GM18867 (cell line): ENCODE results near the gene EPS8.

Source experiments
- ATAC-seq: cut with Tn5 transposase; IDR thresholded peaks from one replicate; pipeline ENCODE4 v1.9.1; 2021; ENCODE audit warnings: mild to moderate bottlenecking, moderate library complexity; ENCODE audit not compliant: unreplicated experiment

EPS8 gene

DNA sequence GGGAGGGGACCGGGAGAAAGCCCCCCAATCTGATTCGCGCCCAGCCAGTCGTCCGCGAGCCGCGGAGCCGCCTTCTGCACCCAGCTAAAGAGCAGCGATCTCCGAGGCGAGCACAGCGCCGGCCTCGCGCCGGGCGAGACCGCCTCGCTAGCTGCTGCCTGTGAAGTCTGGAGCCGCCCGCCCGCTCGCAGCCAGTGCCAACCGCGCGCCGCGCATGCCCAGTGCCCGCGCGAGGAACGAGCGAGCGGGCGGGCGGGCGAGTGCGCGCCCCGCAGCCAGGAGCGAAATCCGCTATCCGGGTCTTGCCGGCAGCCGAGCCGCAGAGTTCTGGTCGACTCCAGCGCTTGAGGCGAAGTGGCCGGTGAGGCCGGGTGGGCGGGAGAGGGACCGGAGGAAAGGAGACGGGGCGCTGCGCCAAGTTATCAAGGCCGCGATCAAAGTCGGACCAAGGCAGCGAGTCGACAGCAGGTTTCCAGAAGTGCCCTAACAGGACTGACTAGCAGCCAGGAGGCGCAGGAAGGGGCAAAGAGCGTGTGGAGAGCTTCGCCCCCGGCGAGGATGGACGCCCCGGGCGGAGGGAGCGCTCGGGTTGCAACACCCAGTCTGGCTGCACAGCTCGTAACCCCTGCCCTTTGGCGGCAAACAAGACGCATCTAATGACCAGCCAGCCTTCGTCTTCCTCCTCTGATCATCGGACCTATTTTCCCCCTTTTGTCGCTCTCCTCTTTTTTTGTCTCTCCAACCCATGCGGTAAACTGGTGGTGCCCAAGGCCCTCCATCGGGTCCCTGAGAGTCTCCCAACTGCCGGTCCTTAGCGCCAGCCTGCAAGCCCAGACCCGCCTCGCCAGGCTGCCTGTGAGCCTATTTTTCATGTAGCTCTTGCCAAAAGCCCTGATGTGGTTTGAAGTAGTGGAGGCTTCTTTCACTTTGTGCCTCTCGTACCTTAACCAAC lies at the start of gene EPS8:
Gene EPS8, minus strand, starts transcription at position 169 of the 952 bp plus-strand sequence. CDS start 106,437 bp downstream, outside the sequence.
- ATAC-seq = peak; percentile 93

DNA sequence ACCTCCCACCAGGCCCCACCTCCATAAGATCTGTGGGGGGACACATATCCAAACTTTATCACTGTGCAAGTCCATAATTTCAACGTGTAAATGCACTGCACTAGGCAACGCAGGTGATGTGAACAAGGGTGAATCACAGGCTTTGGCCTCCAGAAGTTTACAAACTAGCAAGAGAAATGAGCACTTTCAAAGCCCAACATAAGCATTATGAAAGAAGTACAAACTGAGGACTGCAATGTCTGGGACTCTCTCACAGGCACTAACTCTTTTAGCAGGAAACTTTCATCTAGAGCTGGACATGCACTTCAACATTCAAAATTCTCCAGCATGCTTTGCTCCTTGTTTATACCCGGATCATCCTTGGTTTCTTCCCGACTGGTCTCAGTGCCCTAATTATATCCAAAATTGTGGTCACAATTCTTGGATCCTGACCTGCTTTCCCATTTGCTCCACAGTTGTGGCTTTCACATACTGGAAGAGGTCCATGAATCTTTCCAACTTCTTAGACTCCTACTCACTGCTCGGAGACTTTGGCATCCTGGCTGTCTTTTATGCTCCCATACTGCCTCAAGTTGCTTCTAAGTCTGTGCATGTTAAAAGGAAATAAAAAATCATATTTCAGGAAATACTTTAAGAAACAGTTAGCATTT lies 48.1 kb upstream of the EPS8 start:
- no peak for ATAC-seq

DNA sequence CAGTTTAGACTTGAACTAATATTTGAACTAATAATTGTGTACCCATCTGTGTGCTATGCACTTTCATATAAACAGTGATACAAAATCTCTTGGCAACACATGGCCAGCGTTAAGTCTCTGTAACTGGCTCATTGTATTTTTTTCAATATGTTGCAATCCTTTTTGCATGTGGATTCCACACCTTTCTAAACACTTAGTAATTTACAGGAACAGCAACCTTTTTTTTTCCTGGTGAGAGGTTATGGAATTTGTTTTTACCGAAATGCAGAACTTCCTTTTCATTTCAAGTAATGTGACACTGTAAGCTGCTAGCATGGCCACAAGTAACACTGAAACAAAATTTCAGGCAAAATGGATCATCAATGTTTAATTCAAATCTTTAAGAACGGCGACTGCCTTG lies 45.4 kb upstream of the EPS8 start:
- ATAC-seq = no peak

DNA sequence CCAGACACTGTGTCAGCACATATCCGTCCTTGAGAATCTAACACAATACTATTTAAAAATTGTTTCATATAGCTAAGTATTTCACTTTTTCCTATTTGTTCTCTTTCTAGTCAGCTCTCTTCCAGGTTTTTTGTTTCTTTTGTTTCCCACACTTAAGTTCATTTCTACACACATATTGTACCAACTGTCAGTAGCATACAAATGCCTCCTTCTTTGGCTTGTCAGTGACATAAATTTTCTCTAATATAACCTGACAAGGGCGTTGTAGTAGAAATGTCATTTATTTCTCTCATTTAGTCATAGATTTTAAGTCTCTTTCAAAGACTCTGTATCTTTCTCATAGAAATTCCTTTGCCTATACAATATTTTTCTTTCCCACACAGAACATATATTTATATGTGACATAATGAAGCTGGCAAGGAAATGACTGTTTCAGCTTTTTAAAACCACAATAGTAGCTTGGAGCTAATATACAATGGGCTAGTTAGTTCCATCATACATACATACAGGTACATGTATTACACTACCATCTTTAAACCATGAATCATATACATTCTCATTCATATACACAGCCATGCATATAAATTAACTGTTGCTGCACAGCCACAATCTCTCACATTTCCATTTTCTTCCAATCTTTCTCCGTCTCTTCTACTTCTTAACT lies 42.3 kb upstream of the EPS8 start:
- ATAC-seq = no peak

DNA sequence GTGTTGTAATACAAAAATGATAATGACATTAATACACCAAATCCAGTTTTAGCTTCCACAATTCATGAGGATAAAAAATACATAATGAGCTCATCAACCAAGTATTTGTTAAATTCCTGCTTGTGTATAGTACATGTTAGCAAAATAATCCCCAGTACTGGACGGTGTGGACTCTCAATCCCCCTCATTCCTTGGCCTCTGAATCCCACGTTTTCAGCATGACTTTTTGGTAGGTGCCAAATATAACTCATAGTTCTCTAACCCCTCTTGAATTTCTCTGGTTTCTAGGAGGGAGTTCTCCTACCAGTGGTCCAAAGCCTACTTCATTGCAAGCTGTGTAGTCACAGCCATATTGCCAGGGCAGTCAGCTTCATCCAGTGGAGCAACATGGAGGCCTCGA lies 41.4 kb upstream of the EPS8 start:
- ATAC-seq = no peak

DNA sequence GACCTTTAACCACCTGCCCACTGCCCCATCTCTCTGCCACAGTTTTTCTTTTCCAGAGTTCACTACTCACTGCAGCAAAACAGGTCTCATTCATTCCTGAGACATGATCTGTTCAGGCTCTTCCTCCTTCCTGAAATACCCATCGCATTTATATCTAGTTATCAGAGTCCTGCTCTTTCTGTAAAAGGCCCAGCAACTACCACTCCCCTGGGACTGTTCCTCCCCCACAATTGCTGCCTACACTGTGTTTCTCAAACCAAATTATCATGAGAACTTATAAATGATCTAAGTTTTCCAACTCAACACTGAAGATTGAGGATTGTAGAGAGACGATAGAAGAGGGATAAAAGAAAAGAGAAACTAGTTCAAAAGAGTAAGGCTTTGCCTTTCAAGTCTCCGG lies 40.8 kb upstream of the EPS8 start:
- ATAC-seq = no peak

DNA sequence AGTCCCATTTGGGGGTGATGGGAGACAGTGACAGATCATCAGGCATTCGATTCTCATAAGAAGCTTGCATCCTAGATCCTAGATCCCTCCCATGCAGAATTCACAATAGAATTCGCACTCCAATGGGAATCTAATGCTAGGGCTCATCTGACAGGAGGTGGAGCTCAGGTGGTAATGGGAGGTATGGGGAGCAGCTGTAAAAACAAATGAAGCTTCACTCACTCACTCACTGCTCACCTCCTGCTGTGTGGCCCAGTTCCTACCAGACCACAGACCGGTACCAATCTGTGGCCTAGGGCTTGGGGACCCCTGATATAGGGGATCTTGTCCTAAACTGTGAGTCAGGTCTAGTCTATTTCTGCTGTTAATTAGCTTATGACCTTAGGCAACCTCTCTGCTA lies 40.1 kb upstream of the EPS8 start:
- ATAC-seq = no peak

DNA sequence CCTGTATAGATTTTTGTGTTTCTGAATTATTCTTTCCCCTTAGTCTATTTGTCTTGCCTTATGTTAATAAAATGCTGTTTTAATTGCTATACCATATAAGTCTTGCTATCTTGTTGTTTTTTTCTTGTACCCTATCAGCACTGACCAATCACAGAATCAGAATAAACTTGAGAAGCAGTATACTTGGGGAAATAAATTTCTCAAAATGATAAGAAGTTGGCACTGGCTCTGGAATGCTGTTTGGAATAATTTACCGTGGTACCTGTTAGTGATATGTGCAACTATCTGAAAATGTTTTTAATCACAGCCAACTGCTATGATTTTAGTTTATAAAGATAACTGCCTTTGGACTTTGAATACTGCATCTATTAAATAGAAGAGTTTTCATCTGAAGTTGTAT lies 37.9 kb upstream of the EPS8 start:
- no peak for ATAC-seq

DNA sequence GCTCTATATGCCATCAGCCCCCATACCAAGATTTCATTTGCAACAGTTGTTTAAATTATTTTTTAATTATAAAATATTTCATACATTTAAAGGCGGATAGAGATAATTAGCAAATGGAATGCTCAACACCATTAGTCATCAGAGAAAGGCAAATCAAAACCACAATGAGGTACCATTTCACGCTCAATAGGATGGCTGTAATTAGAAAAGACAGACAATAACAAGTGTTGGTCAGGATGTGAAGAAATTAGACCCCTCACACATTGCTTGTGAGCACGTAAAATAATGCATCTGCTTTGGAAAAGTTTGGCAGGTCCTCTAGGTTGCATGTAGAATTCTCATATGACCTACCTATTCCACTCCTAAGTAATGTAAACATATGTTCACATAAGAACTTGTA lies 35.3 kb upstream of the EPS8 start:
- no peak for ATAC-seq

DNA sequence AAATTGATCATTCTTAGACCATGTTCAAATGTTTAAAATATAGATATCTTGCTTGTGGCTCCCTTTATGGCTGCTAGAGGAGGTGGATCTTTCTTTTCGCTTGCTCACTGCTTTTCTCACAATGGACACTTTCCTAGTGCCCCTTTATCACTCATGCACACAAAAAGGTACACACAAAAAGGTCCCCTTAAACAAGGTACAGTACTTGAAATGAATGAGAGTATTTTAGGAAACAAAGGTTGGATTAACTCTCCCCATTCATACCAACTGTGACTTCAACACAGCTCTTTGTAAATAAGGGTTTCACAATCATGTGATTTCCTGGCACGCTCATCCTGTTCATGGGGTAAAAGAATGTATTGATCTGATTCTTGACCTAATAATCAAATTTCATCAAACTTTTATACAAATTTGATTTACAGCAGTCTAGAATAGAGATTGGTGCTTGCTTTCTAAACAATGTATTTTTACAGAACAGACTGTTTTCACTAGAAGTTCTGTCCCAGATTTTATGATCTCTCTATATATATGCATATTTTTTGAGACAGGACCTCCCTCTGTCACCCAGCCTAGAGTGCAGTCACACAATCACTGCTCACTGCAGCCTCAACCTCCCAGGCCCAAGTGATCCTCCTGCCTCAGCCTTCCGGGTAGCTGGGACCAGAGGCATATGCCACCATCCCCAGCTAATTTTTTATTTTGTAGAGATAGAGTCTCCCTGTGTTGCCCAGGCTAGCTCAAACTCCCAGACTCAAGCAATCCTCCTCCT lies 34.4 kb upstream of the EPS8 start:
- ATAC-seq = no peak

DNA sequence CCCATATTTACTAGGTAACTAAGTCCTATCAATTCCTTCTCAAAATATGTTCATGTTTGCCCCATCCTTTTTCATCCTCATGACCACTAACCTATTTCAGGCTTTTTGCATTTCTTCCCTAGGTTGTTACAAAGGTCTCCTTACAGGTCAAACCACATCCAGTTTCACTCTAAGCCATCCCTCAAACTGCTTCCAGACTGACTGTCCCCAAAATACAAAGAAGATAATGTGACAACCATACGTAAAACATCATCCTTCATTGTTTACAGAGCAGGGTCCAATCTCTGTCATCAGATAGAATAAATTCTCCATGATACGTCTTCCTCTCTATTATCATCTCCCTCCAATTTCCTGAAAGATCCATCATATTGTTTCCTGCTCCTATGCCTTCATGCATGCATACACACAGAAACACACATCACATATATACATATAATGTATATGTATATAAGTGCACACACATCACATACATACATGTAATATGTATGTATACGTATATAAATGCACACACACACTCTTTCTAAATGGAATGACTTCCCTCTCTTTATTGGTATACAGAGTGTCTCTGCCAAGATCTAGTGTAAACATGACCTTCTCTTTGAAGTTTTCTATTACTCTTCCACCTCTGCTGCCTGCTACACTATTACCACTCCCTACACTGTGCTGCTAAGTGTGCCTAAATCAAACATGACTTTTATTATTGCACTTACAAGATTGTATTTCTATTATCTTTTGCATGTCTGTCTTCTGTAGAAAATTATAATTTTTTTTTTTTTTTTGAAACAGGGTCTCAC lies 30.7 kb upstream of the EPS8 start:
- no peak for ATAC-seq

DNA sequence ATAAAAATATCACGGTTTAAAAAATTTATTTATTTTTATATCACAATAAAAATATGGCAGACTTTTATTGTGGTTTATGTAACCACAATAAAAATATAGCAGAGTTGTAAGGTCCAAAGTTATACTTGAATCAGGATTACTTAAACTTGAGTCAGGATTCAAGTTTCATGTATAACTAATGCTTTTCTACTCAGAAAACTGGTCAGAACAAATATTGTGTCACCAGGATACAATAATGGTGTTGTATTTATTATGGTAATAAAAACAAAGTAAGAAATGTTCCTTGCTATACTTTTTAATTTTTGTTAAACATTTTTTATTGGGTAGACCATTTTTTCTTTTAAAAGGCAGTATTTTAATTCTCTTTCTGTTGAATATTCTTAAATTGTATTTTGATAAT lies 29.2 kb upstream of the EPS8 start:
- no peak for ATAC-seq

DNA sequence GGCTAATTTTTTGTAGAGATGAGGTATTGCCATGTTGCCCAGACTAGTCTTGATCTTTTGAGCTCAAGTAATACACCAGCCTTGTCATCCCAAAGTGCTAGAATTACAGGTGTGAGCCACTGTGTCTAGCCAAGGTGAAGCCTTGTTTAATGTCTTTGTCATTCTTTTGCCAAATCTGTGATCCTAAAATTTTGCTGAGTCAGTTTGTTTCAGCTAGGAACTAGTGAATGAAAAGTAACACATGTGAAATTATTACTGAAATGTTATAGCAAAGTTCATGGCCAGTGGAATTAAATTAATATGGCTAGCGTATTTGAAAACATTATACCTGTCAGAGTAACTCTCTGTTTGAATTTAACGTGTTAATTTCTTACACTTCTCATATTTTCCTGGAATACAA lies 26.5 kb upstream of the EPS8 start:
- ATAC-seq = no peak

DNA sequence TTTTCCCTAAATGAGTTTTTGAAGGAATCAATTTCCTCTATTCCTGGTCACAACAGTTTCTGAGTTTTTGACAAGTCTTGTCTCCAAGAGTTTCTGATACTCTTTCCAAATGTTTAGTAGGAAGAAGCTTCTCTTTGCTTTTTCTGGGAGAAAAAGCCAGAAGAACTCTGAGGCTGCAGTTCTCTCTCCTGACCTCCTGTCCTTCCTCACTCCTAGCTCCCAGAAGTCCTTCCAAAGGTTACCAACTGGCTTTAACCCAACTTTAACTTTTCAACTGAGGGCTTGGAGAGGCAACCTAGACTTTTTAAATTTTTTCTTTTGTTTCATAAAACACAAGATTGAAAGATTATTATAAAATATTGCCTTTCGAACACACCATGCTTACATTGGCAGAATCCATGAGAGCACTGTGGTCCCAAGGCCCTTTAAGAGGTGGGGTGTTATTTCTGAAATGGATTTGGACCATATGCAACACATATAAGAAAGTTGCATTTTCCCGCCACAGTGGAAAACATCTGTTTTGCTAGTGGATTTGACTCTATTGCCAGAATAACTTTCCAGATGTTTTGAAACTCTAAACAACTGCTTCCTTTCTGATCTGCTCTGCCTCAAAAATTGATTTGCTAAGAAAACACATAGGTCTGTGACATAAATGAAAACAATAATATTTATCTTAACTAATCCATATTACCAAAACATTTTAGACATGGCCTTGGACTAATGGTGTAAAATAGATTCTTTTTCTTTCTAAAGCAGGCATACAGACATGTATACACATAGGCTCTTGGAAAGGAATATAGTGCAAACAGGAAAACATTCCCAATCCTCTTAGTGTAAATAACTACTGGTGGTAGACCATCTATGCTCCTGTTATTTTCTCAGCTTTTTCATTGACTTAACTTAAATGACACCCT lies 22.3 kb upstream of the EPS8 start:
- ATAC-seq = no peak

DNA sequence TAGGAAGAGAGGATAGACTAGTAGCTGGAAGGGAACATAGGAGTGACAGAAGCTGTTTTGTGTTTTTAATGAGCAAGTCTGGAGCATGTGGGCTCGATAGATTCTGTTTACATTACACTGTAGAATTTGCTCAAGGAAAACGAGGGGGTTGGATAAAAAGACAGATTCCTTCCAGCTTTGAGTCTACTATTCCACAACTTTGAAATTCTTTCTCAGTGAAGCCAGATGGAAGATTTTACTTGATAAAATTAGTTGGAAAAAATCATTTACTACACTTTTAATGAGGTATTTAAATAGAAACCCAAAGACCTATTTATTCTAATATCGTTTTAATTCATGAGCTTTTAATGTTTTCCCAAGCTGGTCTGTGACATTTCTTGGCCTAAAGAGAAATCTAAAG lies 19.5 kb upstream of the EPS8 start:
- no peak for ATAC-seq

DNA sequence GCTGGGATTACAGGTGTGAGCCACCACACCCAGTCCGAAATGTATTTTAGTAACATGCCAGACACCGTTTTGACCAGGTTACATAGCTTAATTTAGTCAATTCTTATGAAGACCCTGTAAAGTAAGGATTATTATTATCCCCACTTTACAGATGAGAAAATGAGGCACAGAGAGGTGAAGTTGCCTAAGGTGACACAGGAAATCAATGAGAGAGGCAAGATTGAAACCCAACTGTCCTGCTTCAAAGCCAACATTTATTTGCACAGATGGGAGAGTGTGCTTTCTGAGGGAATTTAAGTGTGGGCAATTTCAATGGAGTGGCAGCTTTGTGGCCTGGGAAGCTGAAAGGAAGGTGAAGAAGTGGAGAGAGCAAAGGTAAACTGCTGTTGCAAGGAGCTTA lies 19.1 kb upstream of the EPS8 start:
- no peak for ATAC-seq

DNA sequence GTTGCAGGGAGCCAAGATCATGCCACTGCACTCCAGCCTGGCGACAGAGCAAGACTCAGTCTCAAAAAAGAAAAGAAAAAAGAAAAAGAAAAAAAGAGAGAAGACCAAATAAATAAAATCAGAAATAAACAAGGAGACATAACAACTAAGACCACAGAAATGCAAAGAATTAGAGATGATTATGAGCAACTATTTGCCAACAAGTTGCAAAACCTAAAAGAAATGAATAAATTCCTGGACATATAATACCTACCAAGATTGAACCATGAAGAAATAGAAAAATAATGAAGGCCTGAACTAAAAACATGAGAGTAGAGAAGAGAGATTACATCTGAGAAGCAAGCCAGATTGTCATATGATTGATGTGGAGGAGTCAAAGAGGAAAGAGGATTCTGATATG lies 17.6 kb upstream of the EPS8 start:
- ATAC-seq = no peak

DNA sequence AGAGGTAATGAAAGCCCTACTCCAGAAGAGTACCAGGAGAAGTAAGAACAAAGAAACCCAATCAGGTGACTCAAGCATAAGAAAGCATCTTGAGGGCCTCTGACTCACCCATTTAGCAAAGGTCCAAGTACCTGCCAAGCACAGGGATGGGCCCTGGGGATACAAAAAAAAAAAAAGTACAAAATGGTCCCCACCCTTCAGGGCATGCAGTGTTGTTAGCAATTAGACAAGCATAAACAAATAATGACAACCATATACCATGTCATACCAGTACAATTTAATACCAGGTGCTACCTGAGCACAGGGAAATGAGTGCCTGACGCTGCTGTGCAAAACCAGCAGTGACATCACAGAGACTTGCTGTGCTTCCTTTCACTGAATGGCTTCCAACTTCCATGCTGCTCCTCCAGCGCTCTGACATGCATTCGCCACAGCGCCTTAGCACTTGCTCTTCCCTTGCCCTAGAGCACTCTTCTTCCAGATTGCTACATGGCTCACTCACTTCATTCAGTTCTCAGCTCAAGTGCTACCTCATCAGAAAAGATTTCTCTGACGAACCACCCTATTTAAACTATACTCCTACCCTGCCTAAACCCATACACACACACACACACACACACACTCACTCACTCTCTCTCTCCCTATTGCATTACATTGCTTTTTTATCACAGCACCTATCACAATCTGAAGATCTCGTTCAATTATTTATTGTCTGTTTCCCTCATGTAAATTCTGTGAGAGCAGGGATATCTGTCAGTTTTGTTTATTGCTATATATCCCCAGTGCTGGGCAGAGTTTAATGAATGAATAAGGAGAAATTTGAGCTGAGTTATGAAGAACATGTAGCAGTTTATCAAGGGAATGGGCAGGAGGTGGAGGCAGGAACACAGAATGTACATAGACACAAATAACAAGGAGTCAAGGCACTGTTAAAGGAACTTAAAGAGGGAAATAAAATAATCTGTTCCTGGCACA lies 12.9 kb upstream of the EPS8 start:
- ATAC-seq = no peak
